ENCODE data around the gene CTU1.

DNA sequence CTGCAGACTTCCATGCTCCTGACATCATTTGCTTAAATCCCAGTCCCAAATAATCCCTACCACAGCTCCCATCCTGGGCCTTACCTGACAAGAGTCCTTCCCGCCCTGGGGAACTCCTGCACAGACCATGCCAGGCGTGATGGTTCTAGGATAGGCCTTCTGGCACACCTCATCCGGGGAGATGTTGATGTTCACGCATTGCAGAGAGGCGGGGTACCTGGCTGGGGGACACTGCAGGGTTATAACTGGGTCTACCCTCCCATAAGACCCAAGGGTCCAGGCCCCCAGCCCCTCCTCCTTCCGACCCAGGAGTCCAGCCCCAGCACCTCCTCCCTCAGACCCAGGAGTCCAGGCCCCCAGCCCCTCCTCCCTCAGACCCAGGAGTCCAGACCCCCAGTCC, 29.5 kb downstream of the CTU1 start:
- TF ChIP-seq, protein P1, sequence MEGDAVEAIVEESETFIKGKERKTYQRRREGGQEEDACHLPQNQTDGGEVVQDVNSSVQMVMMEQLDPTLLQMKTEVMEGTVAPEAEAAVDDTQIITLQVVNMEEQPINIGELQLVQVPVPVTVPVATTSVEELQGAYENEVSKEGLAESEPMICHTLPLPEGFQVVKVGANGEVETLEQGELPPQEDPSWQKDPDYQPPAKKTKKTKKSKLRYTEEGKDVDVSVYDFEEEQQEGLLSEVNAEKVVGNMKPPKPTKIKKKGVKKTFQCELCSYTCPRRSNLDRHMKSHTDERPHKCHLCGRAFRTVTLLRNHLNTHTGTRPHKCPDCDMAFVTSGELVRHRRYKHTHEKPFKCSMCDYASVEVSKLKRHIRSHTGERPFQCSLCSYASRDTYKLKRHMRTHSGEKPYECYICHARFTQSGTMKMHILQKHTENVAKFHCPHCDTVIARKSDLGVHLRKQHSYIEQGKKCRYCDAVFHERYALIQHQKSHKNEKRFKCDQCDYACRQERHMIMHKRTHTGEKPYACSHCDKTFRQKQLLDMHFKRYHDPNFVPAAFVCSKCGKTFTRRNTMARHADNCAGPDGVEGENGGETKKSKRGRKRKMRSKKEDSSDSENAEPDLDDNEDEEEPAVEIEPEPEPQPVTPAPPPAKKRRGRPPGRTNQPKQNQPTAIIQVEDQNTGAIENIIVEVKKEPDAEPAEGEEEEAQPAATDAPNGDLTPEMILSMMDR (IDR thresholded peaks at IDR 0.05) = no peak
- no peak for TF ChIP-seq EZH2 (IDR thresholded peaks at IDR 0.05; ENCODE audit: borderline replicate concordance, insufficient read depth, low read depth, low read length, poor library complexity, severe bottlenecking)

All from B cell (primary cell).